Effector memory CD8-positive, alpha-beta T cell (primary cell): ENCODE results near the gene RASSF5.
A peak's percentile ranks its signal among the peaks of the same experiment; 100 is the strongest.

Experiments used
- ATAC-seq: fragments of 150-1000 bp; cut with Tn5 transposase; replicated peaks from 2 replicates; pipeline ENCODE4 v1.10.0; 2021; ENCODE audit warnings: mild to moderate bottlenecking, moderate library complexity
- DNase-seq, 3 experiments: peaks; one replicate each; pipeline ENCODE4 v3.0.0; 2021
- H3K27ac Mint-ChIP-seq, 2 donors: one replicate each; pipeline ENCODE4 v1.8.0; 2022; ENCODE audit warnings: mild to moderate bottlenecking in 2 of 2, mixed read lengths in 2 of 2, moderate library complexity in 2 of 2
- H3K27me3 Mint-ChIP-seq, 2 donors: one replicate each; pipeline ENCODE4 v1.8.0; 2022; ENCODE audit warnings: mixed read lengths in 2 of 2
- H3K36me3 Mint-ChIP-seq: one replicate; pipeline ENCODE4 v1.8.0; 2022; ENCODE audit warnings: mild to moderate bottlenecking, moderate library complexity, mixed read lengths; ENCODE audit not compliant: insufficient read depth
- H3K4me1 Mint-ChIP-seq, 2 donors: one replicate each; pipeline ENCODE4 v1.8.0; 2022; ENCODE audit warnings: low read depth in 2 of 2, mixed read lengths in 2 of 2
- H3K4me3 Mint-ChIP-seq, 2 donors: one replicate each; pipeline ENCODE4 v1.8.0; 2022; ENCODE audit warnings: mild to moderate bottlenecking in 2 of 2, mixed read lengths in 2 of 2, moderate library complexity in 2 of 2
- H3K9me3 Mint-ChIP-seq, 2 donors: one replicate each; pipeline ENCODE4 v1.8.0; 2022; ENCODE audit warnings: mixed read lengths in 2 of 2

RASSF5 gene

GRCh38 chr1:206495011-206495461 is 12.3 kb upstream of the RASSF5 start:
- DNase-seq (no peak), ATAC-seq (no peak)
- Mint-ChIP-seq H3K4me3 (no peak overlapping the region), H3K27me3 (no peaks in the 10 kb centered on the region), H3K27ac (no peak overlapping the region), H3K4me1 (peaks cover 0 to 11% of the 10 kb centered on the region in 2 donors), H3K36me3 (peaks cover 41% of the 10 kb centered on the region), H3K9me3 (no peaks in the 10 kb centered on the region)

- H3K36me3 Mint-ChIP-seq = peaks cover 41% of the 10 kb centered on the region
- no peaks in the 10 kb centered on the region for H3K27me3 Mint-ChIP-seq
- no peak overlapping the region for H3K4me3 Mint-ChIP-seq
- peak overlapping the region in 1 of 2 donors; percentile 74 for H3K27ac Mint-ChIP-seq
- H3K4me1 Mint-ChIP-seq = peaks cover 0 to 11% of the 10 kb centered on the region in 2 donors
- no peak for ATAC-seq
- H3K9me3 Mint-ChIP-seq = no peaks in the 10 kb centered on the region
- DNase-seq = no peak
Measured at GRCh38 chr1:206495493-206496046, 11.8 kb upstream of the RASSF5 start.

GRCh38 chr1:206496131-206496793 is 11.1 kb upstream of the RASSF5 start:
- Mint-ChIP-seq H3K27me3 (no peaks in the 10 kb centered on the region), H3K27ac (peak overlapping the region in 1 of 2 donors; percentile 74), H3K4me1 (peaks cover 0 to 11% of the 10 kb centered on the region in 2 donors), H3K9me3 (no peaks in the 10 kb centered on the region), H3K4me3 (no peak overlapping the region), H3K36me3 (peaks cover 39% of the 10 kb centered on the region)
- ATAC-seq (no peak), DNase-seq (no peak)

GRCh38 chr1:206497363-206497762 is 10.0 kb upstream of the RASSF5 start:
- Mint-ChIP-seq H3K27ac (peak overlapping the region in 1 of 2 donors; percentile 74), H3K36me3 (peaks cover 36% of the 10 kb centered on the region), H3K4me1 (peaks cover 0 to 11% of the 10 kb centered on the region in 2 donors), H3K4me3 (no peak overlapping the region), H3K9me3 (no peaks in the 10 kb centered on the region), H3K27me3 (no peaks in the 10 kb centered on the region)
- DNase-seq = no peak
- ATAC-seq = no peak

GRCh38 chr1:206497774-206498173 is 9.6 kb upstream of the RASSF5 start:
- no peak for ATAC-seq
- H3K36me3 Mint-ChIP-seq = peaks cover 32% of the 10 kb centered on the region
- peaks cover 0 to 11% of the 10 kb centered on the region in 2 donors for H3K4me1 Mint-ChIP-seq
- H3K27ac Mint-ChIP-seq = peak overlapping the region in 1 of 2 donors; percentile 74
- no peak for DNase-seq
- H3K27me3 Mint-ChIP-seq = no peaks in the 10 kb centered on the region
- no peaks in the 10 kb centered on the region for H3K9me3 Mint-ChIP-seq
- no peak overlapping the region for H3K4me3 Mint-ChIP-seq

- Mint-ChIP-seq H3K4me1 (peaks cover 4 to 11% of the 10 kb centered on the region in 2 donors), H3K4me3 (no peak overlapping the region), H3K27me3 (no peaks in the 10 kb centered on the region), H3K9me3 (no peaks in the 10 kb centered on the region), H3K27ac (peak overlapping the region in 1 of 2 donors; percentile 24), H3K36me3 (peaks cover 24% of the 10 kb centered on the region)
- ATAC-seq = no peak
- no peak for DNase-seq
Measured at GRCh38 chr1:206498685-206499084, 8.6 kb upstream of the RASSF5 start.

GRCh38 chr1:206500046-206500445 is 7.3 kb upstream of the RASSF5 start:
- Mint-ChIP-seq H3K27me3 (no peaks in the 10 kb centered on the region), H3K4me3 (no peak overlapping the region), H3K4me1 (peaks cover 18 to 20% of the 10 kb centered on the region in 2 donors), H3K27ac (peak overlapping the region in 1 of 2 donors; percentile 13), H3K9me3 (no peaks in the 10 kb centered on the region), H3K36me3 (peaks cover 14% of the 10 kb centered on the region)
- ATAC-seq (no peak), DNase-seq (no peak)

- ATAC-seq (no peak), DNase-seq (no peak)
- peaks cover 14% of the 10 kb centered on the region for H3K36me3 Mint-ChIP-seq
- no peaks in the 10 kb centered on the region for H3K27me3 Mint-ChIP-seq
- H3K4me3 Mint-ChIP-seq = no peak overlapping the region
- H3K27ac Mint-ChIP-seq = no peak overlapping the region
- H3K4me1 Mint-ChIP-seq = peaks cover 24 to 30% of the 10 kb centered on the region in 2 donors
- no peaks in the 10 kb centered on the region for H3K9me3 Mint-ChIP-seq
Measured at GRCh38 chr1:206501881-206502280, 5.5 kb upstream of the RASSF5 start.

- no peak for DNase-seq
- H3K27me3 Mint-ChIP-seq = no peaks in the 10 kb centered on the region
- peaks cover 14% of the 10 kb centered on the region for H3K36me3 Mint-ChIP-seq
- H3K27ac Mint-ChIP-seq = no peak overlapping the region
- ATAC-seq = no peak
- no peaks in the 10 kb centered on the region for H3K9me3 Mint-ChIP-seq
- peaks cover 24 to 30% of the 10 kb centered on the region in 2 donors for H3K4me1 Mint-ChIP-seq
- no peak overlapping the region for H3K4me3 Mint-ChIP-seq
Measured at GRCh38 chr1:206502403-206502802, 4.9 kb upstream of the RASSF5 start.

GRCh38 chr1:206502812-206503211 is 4.5 kb upstream of the RASSF5 start:
- Mint-ChIP-seq H3K4me1 (peaks cover 24 to 30% of the 10 kb centered on the region in 2 donors), H3K36me3 (peaks cover 14% of the 10 kb centered on the region), H3K27me3 (no peaks in the 10 kb centered on the region), H3K4me3 (no peak overlapping the region), H3K27ac (no peak overlapping the region), H3K9me3 (no peaks in the 10 kb centered on the region)
- ATAC-seq (no peak), DNase-seq (no peak)

- peaks cover 8% of the 10 kb centered on the region for H3K36me3 Mint-ChIP-seq
- peaks cover 2 to 6% of the 10 kb centered on the region in 2 donors for H3K27me3 Mint-ChIP-seq
- peak overlapping the region in 1 of 2 donors; percentile 37 for H3K4me3 Mint-ChIP-seq
- no peak for DNase-seq
- H3K9me3 Mint-ChIP-seq = no peaks in the 10 kb centered on the region
- peaks cover 24 to 30% of the 10 kb centered on the region in 2 donors for H3K4me1 Mint-ChIP-seq
- ATAC-seq = peak; percentile 35
- H3K27ac Mint-ChIP-seq = peak overlapping the region; percentile 52 to 57
Measured at GRCh38 chr1:206503591-206504362, 3.6 kb upstream of the RASSF5 start.

GRCh38 chr1:206504363-206504713 is 3.0 kb upstream of the RASSF5 start:
- Mint-ChIP-seq H3K4me1 (peaks cover 23 to 30% of the 10 kb centered on the region in 2 donors), H3K9me3 (no peaks in the 10 kb centered on the region), H3K27me3 (peaks cover 7 to 12% of the 10 kb centered on the region in 2 donors), H3K27ac (peak overlapping the region; percentile 52 to 57), H3K36me3 (peaks cover 8% of the 10 kb centered on the region), H3K4me3 (peak overlapping the region in 1 of 2 donors; percentile 37)
- DNase-seq (no peak), ATAC-seq (no peak)

- H3K27me3 Mint-ChIP-seq = peaks cover 12 to 20% of the 10 kb centered on the region in 2 donors
- no peak for DNase-seq
Measured at GRCh38 chr1:206505702-206506355, 1.5 kb upstream of the RASSF5 start.

More at GRCh38 chr1:206505702-206506355, 1.5 kb upstream of the RASSF5 start:
- ATAC-seq = no peak
- Mint-ChIP-seq H3K36me3 (peaks cover 8% of the 10 kb centered on the region), H3K27ac (no peak overlapping the region), H3K4me3 (peak overlapping the region; percentile 79 to 81), H3K9me3 (no peaks in the 10 kb centered on the region), H3K4me1 (peaks cover 23 to 30% of the 10 kb centered on the region in 2 donors)
